Measurements from ENCODE around the gene FIG4. TPM values are rescaled to one million over a fixed set of nuclear protein-coding genes. Genes with fewer than 3 reads are reported as not detected.
"Not testable (repeated sequence)": the region's sequence is repeated elsewhere in the genome, so short reads cannot be mapped to it uniquely, and the experiment has no call there.

Gene FIG4
- total RNA-seq, 1 donor from 2014 or later, result 11.6 TPM

DNA sequence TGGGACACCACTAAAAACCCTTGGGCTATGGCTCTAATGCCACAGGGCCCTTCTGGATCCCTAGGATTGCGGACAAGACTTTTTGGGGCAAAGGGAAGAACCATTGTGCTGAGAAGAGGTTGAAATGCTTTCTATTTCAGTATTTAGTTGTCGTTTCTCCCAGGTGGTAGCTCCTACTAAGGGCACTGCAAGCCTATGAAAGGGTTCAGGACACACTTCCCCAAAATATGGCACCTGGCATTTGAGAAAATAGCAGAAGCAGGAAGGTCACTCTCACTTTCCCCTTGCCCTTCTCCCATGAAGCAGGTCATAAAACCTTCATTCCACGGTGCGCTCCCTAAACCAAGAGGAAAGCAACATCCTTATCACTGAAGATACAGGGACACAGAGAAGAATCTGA, 161.6 kb downstream of the FIG4 start:
- intact Hi-C loops (cut with micrococcal nuclease), result no loop called here

DNA sequence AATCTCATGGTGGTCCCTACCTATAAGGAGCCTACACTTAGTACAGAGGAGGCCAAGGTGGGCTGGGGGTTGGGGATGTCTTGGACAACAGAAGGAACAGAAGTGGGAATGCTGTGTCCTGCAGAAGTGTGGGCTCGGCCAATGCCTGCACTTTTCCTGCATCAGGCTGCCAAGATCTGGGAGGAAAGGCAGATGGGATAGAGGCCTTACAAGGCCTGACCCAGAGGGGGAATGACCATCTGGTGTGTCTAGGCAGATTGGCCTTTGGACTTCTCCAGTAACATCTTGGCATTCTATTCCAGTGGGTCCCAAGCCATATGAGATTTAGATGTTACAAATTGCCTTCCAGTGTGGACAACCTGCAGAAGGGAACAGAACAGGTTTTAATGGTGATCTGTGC, 162.3 kb downstream of the FIG4 start:
- intact Hi-C loops (cut with micrococcal nuclease), result no loop called here

DNA sequence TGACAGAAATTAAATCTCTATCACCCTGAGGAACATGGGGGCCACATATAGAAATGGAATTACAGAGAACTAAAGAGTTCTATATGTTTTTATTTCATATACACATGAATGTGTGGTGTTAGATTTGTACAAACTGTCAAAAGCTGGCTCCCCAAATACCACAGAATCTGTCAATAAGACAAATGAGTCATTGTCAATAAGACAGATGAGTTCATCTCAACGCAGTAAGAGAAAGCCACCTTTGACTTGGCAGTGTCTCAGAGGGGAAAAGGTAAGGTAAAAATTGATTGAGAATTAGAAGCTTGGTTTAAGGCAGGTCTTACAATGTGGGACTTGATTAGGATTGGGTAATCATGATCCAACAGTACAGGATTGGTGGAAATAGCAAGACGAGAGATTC, 162.9 kb downstream of the FIG4 start:
- intact Hi-C loops (cut with micrococcal nuclease), result no loop called here

DNA sequence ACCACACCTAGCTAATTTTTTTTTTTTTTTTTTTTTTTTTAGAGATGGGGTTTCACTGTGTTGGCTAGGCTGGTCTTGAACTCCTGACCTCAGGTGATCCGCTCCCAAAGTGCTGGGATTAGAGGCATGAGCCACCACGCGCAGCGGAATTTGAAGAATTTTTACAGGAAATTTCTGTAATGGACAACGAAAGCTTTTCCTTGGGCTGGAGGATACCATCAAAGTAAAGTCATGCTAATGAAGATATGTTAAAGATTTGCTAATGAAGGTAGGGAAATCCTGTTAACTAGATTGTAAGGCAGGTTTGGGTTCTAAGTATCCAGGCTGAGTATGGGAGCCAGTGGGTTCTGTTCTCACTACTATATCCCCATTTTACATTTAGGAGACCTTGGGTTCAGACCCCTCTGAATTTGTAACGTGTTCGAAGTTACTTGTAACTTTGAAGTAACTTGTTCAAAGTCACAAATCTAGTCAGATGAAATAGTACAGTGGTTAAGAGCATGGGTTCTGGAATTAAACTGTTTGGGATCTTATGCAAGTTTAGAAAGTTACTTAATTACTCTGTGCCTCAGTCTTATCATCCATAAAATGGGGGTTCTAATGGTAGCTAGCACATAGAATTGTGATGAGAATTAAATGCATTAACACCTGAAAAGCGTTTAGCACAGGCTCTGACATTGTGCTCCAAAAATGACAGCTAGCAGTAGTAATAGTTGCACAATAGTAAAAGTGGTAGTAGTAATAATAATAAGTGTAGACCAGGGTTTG, 163.6 kb downstream of the FIG4 start:
- intact Hi-C loops (cut with micrococcal nuclease), result no loop called here

DNA sequence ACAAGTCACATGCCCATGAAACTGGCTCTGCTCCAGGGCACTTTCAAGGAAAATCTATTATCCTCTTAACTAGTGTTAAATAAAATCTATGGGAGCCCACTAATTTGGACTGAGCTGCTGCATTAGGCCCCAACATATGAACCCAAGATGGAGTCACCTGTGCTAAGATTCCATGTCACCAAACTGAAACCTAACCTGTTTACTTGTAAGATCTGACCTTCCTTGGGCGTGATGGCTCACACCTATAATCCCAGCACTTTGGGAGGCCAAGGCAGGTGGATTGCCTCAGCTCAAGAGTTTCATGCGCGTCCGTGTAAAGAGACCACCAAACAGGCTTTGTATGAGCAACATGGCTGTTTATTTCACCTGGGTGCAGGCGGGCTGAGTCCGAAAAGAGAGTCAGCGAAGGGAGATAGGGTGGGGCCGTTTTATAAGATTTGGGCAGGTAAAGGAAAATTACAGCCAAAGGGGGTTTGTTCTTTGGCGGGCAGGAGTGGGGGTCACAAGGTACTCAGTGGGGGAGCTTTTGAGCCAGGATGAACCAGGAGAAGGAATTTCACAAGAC, 164.5 kb downstream of the FIG4 start:
- intact Hi-C loops (cut with micrococcal nuclease), result not testable (repeated sequence)

DNA sequence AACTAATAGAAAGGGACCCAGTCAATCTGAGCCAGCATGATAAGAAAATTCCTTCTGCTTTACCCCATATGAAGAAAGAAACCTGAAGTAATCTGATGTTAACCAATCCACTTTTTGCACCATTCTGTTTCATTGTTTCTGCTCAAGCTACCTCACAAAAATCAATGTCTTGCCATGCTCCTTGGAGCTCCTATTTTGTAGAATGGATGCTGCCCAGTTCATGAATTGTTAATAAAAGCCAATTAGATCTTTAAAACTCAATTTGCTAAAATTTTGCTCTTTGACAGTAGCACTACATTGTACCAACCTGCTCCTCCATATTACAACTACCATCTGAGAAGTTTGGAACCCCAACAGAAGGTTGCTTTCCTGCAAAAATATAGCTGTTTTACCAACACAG, 170.8 kb downstream of the FIG4 start:
- intact Hi-C loops (cut with micrococcal nuclease), result no loop called here

DNA sequence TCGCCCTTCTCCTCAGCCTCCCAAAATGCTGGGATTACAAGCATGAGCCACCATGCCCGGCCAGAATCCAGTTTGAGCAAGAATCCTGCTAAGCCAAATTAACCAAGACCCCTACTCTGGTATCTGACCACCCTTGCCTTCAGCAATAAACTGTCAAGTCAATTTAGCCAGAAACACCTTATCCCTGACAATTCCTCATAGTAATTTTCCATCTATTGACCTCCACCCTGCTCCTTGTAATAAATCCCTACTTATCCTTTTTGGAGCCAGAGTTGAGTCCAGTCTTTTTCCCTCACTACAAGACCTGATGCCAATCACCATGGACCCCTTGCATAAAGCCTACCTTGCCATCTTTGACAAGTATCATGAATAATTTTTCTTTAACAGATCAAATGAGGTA, 173.0 kb downstream of the FIG4 start:
- intact Hi-C loops (cut with micrococcal nuclease), result no loop called here

DNA sequence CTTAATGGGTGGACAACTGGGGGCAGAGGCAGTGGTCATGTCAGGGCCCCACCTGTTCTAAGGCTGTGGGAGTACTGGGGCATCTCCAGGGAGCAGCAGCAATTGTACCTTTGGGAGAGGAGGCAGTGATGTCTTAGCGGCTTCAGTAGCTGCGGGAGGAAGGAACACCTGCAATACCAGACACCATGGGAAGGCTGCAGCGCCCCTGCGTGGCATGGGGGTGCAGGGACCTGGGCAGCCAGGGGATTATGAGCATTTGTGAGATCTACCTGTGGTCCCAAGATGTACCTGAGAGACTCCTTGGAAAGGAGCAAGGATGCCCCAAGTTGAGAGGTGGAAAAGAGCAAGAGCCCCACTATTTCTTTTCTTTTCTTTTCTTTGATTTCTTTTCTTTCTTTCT, 174.9 kb downstream of the FIG4 start:
- intact Hi-C loops (cut with micrococcal nuclease), result no loop called here

DNA sequence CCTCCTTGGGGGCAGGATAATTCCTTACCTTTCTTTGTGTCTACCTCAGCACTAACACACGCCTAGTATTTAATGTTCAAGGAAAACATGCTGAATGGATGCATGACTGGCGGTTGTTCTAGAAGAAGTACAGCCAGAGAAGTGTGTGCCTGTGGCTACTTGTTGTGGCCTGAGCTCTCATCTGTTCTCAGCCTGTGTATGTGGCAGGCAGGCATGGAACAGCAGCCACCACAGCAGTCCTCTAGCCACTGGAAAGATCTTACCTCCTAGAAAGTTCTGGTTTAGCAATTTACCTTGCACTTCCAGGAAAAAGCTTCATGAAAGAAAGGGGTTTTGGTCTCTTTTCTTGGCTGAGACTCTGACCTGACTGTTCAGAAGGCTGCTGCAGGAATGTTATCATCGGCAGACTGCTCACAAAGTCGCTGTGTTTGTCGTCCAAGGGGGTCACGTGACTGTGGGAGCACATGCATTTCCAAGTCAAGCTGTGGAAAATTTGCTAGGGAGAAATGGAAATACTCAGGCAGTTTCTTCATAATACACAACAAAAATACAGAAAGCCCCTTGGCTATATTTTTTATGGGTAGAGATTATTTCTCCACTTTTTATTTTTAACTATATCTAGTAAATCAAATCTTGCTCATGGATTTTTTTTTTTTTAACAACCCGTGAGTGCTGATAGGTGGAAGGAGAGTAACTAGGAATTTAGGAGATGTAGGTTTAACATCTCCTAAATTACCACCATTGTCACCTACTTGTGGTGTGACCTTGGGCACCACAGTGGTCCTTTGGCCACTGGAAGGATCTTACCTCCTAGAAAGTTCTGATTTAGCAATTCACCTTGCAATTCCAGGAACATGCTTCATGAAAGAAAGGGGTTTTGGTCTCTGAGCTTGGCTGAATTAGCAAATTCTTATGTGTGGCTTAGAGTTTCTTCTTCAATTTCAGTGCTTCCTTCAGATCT, 176.2 kb downstream of the FIG4 start:
- intact Hi-C loops (cut with micrococcal nuclease), result no loop called here

DNA sequence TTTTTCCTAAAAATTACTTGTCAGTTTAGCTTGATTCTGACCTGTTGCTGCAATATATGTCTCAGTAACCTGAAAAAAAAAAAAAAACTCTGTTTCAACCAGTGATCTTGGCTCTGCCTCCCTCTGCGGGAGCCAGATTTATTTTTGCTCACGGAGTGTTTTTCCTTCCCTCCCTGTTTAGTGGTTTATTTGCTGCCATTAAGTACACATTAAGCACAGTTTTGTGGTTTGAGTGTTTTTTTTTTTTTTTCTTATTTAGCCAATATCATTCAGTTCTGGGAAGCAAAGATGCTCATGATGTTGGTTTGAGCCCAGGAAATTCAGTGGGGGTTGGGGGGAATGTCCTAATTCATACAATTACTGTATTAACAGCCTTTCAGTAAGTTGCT, 176.9 kb downstream of the FIG4 start:
- intact Hi-C loops (cut with micrococcal nuclease), result no loop called here

DNA sequence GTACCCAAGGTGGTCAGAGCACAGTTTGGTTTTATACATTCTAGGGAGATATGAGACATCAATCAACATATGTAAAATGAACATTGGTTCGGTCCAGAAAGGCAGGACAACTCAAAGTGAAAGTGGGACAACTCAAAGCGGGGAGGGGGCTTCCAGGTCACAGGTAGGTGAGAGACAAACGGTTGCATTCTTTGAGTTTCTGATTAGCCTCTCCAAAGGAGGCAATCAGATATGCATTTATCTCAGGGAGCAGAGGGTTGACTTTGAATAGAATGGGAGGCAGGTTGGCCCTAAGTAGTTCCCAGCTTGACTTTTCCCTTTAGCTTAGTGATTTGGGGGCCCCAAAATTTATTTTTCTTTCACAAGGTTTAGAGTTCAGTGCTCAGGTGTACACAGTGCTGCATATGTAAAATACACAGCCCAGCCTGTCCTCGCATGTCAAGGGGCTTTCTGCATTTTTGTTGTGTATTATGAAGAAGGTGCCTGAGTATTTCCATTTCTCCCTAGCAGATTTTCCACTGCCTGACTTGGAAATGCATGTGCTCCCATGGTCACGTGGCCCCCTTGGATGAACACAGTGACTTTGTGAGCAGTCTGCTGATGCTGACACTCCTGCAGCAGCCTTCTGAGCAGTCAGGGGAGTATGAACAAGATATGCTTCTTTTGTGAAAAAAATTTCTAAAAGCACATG, 178.4 kb downstream of the FIG4 start:
- intact Hi-C loops (cut with micrococcal nuclease), result not testable (repeated sequence)

DNA sequence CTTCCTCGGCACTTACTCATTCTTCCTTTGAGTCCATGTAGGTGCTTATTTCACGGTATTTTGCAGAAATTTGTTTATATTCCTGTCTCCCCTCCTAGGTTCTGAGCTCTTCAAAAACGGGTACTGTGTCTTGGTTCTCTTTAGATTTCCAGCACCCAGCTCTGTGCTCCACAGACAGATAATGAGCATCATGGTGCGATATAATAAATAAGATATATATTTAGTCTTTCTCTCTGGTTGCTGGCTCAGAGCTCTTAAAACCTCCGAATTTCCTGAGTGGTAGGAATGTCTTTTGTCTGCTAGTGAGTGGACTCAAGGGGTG, 179.0 kb downstream of the FIG4 start:
- intact Hi-C loops (cut with micrococcal nuclease), result no loop called here

DNA sequence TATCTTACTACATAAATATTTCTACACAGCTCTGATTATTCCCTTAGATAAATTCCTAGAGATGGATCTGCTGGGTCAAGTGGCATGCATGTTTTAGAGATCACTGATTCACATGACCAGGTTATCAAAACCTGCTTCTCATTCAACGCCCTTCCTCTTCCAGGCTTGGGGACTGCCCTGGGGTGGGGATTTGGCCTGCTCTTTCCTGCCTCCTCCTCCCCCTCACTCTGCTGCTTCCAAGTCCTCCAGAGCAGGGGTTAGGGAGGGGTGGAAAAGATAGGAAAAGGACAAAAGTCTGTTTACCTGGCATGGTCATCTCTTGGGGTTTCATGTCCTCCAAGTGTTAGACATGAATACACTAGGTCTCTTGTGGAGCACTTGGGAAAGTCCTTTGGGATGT, 181.5 kb downstream of the FIG4 start:
- intact Hi-C loops (cut with micrococcal nuclease), result no loop called here

DNA sequence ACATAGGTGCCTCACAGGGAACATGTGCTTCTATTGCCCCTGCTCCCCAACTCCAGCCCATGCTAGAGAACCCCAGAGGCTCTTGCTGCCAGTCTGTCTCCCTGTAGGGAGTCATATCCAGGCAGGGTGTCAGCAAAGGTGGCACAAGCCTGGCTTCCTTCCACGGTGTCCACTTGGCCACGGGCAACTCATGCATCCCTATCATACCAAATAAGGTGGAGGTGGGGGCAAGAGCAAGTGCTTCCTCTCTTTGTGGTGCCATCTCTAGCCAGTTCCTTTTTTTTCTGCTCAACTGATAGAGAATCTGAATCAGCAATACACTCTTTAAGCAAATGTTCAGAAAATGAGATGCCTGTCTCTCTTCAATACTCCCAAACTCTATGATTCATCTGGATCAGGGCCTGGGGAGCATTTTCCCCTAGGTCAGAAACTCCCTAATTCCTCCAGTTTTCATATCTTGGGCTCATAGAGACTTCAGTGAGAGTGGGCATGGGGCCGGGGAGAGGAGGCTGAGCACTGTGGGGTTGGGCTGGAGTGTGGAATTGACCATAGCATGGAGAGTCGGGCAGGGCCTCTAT, 182.0 kb downstream of the FIG4 start:
- intact Hi-C loops (cut with micrococcal nuclease), result no loop called here

DNA sequence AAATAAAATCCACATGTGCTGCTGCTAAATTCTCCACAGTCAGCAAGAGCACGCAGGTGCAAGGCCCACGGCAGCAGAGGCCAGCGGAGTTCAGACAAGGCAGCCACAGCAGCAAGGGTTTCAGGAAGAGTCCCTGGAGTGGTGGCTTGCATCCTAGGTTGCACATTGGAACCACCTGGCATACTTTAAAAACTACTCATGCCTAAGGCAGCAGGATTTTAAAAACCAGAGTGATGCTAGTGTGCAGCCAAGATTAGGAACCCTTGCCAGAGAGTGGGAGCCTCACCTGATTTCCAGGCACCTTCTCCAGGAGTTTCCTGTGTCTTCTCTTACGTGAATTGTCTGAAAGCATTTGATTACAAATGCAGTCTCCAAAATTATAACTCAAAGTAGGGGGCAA, 183.0 kb downstream of the FIG4 start:
- intact Hi-C loops (cut with micrococcal nuclease), result no loop called here

DNA sequence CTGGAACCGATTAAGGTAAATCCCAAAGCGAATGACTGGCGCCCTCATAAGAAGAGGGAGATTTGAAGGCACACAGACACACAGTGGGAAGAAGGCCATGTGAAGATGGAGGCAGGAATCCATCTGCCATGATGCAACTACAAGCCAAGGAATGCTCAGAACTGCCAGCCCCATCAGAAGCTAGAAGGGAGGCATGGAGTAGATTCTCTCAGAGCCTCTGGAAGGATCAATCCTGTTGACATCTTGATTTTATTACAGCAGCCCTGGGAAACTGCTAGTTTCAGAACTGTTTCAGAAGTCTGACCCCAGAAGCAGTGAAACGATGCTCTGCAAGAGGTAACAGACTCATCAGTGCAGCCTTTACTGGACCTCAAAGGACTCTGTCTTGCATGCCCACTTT, 183.5 kb downstream of the FIG4 start:
- intact Hi-C loops (cut with micrococcal nuclease), result no loop called here

Other genes starting within 250 kb of the FIG4 start
- gene MICAL1, start 235.5 kb upstream of the FIG4 start, total RNA-seq, result 84.9 and 88.4 TPM in 2 replicates
- gene ZBTB24, start 208.1 kb upstream of the FIG4 start, total RNA-seq, result 25.6 and 25.9 TPM in 2 replicates
- 4.0 and 4.3 TPM in 2 replicates for gene AK9, start 94 bp upstream of the FIG4 start, total RNA-seq

All from T-helper 1 cell treated with Interleukin-12 subunit alpha and Interleukin-12 subunit beta and Interleukin-4 antibody, amounts not matched to agents 30 ng/mL and 1 ng/mL, for 36 hours (primary cell).